ENCODE data around the gene ZYG11B.
A peak's percentile ranks its signal among the peaks of the same experiment; 100 is the strongest.
"Not testable (repeated sequence)": the region's sequence is repeated elsewhere in the genome, so short reads cannot be mapped to it uniquely, and the experiment has no call there.

The ZYG11B gene

GRCh38 chr1:52756020-52756419, 29.8 kb downstream of the ZYG11B start:
- no peak for DNase-seq (ENCODE audit: low read depth in 3 of 3)

GRCh38 chr1:52759908-52760307, 33.7 kb downstream of the ZYG11B start:
- no peak for DNase-seq (ENCODE audit: low read depth in 3 of 3)

DNA sequence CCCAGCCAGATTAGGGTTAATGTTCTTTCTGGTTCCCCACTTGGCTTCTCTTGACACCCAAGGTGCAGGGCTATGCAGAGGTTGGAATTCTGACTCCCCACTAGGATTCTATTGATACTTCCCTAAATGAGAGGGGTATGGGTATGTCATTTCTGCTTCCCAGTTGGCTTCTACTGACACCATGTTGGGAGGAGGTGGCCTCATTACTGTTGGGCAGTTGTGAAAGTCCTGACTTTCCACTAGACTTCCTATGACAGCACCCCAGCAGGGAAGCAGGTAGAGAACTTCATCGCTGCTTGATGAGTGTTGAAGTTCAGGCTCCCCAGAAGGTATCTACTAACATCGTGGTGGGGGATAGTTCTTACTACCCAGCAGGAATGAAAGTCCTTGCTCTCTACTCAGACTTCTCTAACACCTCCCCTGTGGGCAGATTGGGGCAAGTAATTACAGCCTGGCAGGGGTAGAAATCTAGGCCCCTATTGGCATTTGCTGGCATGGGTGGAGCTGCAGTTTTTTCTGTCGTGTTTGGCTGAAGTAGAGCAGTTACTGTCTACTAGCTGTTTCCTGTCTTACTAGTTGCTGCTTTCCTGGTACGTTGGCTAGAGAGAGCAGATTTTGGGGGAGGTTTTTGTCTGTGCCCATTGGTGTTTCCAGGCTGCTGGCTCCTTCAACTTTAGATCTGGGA, 41.5 kb downstream of the ZYG11B start:
- DNase-seq (ENCODE audit: low read depth in 3 of 3): no peak

DNA sequence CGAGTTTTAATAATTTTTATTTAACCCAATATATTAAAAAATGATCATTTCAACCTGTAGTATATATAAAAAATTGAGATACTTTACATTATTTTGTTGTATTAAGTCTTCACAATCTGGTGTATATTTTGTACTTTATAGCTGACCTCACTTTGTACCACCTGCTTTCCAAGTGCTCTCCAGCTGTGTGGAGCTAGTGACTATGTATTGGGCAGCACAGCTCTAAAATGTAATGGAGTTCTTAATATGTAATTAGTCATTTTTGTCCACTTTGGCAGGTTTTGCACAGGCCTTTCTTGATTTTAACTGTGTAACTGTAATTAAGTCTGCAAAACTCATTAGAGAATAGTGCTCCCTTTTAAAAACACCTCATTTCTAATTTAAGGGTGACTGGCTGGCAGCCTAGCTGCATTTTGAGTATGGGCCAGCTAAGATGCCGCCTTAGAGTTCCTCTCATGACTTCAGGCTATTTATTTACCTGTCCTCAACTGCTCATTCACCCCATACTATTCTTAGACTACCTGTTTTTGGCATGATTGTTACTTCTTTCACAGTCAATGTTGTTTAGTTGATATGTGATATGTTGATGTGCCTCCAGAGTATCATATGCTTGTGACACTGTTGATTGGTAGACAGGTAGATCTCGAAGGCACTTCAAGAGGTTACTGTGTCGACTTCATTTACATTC, 43.2 kb downstream of the ZYG11B start:
- DNase-seq (ENCODE audit: low read depth in 3 of 3): no peak

GRCh38 chr1:52771384-52771783, 45.1 kb downstream of the ZYG11B start:
- no peak for DNase-seq (ENCODE audit: low read depth in 3 of 3)

GRCh38 chr1:52786148-52786547, 59.9 kb downstream of the ZYG11B start:
- no peak for DNase-seq (ENCODE audit: low read depth in 3 of 3)

DNA sequence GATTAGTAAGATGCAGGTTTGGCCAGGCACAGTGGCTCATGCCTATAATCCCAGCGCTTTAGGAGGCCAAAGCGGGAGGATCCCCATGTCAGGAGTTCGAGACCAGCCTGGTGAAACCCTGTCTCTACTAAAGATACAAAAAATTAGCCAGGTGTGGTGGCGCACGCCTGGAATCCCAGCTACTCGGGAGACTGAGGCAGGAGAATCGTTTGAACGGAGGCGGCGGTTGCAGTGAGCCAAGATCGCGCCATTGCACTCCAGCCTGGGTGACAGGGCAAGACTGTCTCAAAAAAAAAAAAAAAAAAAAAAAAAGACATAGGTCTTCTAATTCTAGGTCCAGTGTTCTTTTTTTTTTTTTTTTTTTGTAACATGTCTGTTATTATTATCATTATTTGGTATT, 64.2 kb downstream of the ZYG11B start:
- DNase-seq (ENCODE audit: low read depth in 3 of 3): not testable (repeated sequence)

DNA sequence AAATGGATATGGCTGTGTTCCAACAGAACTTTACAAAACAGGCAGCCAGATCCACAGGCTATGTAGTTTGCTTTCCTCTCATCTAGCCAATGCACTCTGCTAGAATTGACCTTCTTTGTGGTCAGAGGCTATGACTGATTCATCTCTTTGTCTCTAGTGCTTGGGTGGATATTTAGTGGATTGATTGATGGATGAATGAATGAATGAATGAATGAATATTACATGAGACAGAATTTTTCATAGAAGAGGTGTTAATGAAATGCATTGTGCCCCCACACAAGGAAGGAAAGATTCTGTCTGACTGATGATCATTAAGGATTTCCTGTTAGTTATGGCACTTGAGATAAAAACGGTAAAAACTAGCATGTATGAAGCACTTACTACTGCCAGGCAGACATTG, 65.8 kb downstream of the ZYG11B start:
- no peak for DNase-seq (ENCODE audit: low read depth in 3 of 3)

DNA sequence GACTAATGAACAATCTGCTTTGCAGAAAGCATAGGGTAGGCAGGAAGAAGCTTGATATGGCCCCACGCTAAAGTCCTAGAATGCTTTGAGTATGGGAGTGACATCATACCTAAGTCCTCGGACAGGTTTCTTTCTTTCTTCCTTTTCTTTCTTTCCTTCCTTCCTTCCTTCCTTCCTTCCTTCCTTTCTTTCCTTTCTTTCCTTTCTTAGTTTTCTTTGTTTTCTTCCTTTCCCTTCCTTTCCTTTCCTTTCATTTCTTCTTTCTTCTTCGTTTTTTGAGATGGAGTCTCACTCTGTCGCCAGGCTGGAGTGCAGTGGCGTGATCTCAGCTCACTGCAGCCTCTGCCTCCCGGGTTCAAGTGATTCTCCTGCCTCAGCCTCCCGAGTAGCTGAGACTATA, 67.5 kb downstream of the ZYG11B start:
- DNase-seq (ENCODE audit: low read depth in 3 of 3): not testable (repeated sequence)

DNA sequence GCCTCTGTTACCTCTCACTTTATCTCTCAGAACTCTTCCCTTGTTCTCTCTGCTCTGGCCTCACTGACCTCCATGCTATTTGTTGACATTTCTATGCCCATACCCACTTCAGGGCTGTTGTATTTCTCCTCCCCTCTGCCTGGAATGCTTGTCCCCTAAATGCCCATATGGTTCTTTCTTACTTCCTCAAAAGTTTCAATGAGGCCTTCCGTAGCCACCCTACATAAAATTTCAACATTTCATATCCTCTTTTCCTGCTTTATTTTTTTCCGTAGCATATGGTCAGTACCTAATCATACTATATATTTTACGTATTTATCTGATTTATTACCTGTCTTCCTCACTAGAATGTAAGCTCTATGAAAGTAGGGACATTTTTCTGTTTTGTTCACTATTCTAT, 69.2 kb downstream of the ZYG11B start:
- no peak for DNase-seq (ENCODE audit: low read depth in 3 of 3)

- DNase-seq (ENCODE audit: low read depth in 3 of 3): no peak
Measured at GRCh38 chr1:52798331-52798730, 72.1 kb downstream of the ZYG11B start.

GRCh38 chr1:52801011-52801410, 74.8 kb downstream of the ZYG11B start:
- no peak for DNase-seq (ENCODE audit: low read depth in 3 of 3)

GRCh38 chr1:52804083-52804482, 77.8 kb downstream of the ZYG11B start:
- DNase-seq (ENCODE audit: low read depth in 3 of 3): not testable (repeated sequence)

DNA sequence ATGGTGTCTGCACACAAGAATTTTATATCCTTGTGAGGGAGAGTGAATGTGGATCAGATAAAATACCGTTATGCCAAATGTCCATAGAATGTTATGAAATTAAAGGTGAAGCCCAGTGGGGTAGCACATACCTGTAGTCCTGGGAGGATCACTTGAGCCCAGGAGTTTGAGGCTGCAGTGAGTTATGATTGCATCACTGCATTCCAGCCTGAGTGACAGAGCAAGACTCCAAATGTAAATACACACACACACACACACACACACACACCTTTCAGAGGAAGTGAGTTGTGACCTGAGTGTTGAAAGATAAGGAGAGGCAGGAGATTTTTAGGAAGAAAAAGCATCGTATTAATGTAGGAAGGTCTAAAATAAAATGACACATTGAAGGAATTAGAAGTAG, 88.2 kb downstream of the ZYG11B start:
- no peak for DNase-seq (ENCODE audit: low read depth in 3 of 3)

GRCh38 chr1:52820830-52821229, 94.6 kb downstream of the ZYG11B start:
- not testable (repeated sequence) for DNase-seq (ENCODE audit: low read depth in 3 of 3)

GRCh38 chr1:52825868-52826267, 99.6 kb downstream of the ZYG11B start:
- no peak for DNase-seq (ENCODE audit: low read depth in 3 of 3)

DNA sequence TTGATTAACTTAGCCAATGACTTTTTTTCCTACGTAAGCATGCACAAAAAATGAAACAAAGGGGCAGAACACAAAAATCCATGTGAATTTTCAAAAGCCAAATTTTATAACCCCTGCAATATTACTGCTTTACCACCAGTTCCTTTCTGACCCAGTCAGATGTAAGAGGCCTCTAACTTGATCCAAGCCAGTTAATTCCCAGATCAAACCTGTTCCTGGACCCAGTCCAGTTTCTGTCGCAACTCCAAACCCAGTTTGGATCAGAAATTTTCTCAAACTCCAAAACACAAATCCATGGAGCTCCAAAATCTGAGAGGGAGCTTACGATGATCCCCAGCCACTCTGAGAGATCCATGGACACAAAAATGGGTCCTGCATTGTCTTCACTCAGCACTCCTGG, 108.5 kb downstream of the ZYG11B start:
- DNase-seq (ENCODE audit: low read depth in 3 of 3): no peak

DNA sequence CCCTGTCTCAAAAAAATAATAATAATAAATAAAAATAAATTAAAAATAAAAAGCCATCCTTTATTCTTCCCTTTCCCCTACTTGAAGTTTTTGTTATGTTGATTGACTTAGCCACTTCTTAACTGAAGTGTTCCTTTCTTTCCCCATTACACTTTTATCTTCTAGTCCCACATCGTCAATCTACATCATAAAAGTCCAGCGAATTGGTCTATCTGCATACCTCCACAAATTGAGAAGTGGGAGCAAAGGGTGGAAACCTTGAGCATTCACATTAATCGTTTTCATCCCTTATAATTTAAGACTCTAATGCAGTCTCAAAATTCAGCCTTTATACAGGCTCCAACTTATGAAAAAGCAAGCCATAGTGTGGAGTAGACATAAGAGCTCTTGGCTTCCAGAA, 109.8 kb downstream of the ZYG11B start:
- DNase-seq (ENCODE audit: low read depth in 3 of 3): no peak

DNA sequence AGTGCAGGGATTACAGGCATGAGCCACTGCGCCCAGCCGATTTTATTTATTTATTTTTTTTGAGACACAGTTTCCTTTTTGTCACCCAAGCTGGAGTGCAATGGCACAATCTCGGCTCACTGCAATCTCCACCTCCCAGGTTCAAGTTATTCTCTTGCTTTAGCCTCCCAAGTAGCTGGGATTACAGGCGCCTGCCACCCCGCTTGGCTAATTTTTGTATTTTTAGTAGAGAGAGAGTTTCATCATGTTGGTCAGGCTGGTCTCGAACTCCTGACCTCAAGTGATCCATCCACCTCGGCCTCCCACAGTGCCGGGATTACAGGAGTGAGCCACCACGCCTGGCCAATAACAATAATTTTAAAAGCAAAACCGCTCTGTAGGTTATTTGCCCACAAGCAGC, 112.9 kb downstream of the ZYG11B start:
- DNase-seq (ENCODE audit: low read depth in 3 of 3): not testable (repeated sequence)

GRCh38 chr1:52842643-52843310, 116.5 kb downstream of the ZYG11B start, which contains the start of gene ZYG11A:
Gene ZYG11A, plus strand, starts transcription at chr1:52842760. Its CDS starts 124 bp downstream, at chr1:52842884.
- DNase-seq (ENCODE audit: low read depth in 3 of 3): peak; percentile 40 to 73 (median 66)

GRCh38 chr1:52845119-52845518, 118.9 kb downstream of the ZYG11B start:
- not testable (repeated sequence) for DNase-seq (ENCODE audit: low read depth in 3 of 3)

GRCh38 chr1:52848423-52848822, 122.2 kb downstream of the ZYG11B start:
- no peak for DNase-seq (ENCODE audit: low read depth in 3 of 3)

GRCh38 chr1:52850951-52851350, 124.7 kb downstream of the ZYG11B start:
- DNase-seq (ENCODE audit: low read depth in 3 of 3): no peak

All from stimulated activated CD4-positive, alpha-beta T cell treated with anti-CD3 and anti-CD28 coated beads, TNF-alpha, amount 100 ng/mL, for 48 hours (primary cell).